Nephron progenitor cell (in vitro differentiated cells): Measurements from ENCODE around the gene HOXC11.
A peak's percentile ranks its signal among the peaks of the same experiment; 100 is the strongest.

ENCODE experiments used
- DNase-seq: peaks from one replicate; pipeline ENCODE4 v3.0.0; 2021
- H3K27ac Mint-ChIP-seq: 2 replicates; pipeline ENCODE4 v1.8.0; 2021; ENCODE audit warnings: mild to moderate bottlenecking, moderate library complexity, mixed read lengths
- H3K27me3 Mint-ChIP-seq: 2 replicates; pipeline ENCODE4 v1.8.0; 2021; ENCODE audit warnings: mild to moderate bottlenecking, low read depth, mixed read lengths; ENCODE audit not compliant: poor library complexity
- H3K36me3 Mint-ChIP-seq: 2 replicates; pipeline ENCODE4 v1.8.0; 2021; ENCODE audit warnings: low read depth, mixed read lengths
- H3K4me1 Mint-ChIP-seq: 2 replicates; pipeline ENCODE4 v1.8.0; 2021; ENCODE audit warnings: mixed read lengths
- H3K4me3 Mint-ChIP-seq: 2 replicates; pipeline ENCODE4 v1.8.0; 2021; ENCODE audit warnings: mild to moderate bottlenecking, moderate library complexity, mixed read lengths
- H3K9me3 Mint-ChIP-seq: 2 replicates; pipeline ENCODE4 v1.8.0; 2021; ENCODE audit warnings: mild to moderate bottlenecking, moderate library complexity, mixed read lengths
- CTCF ChIP-seq: fragments of 200-600 bp; sonication (generic); IDR thresholded peaks from 2 replicates; pipeline ENCODE4 v1.5.0; 2021; ENCODE audit warnings: antibody characterized with exemption

Gene HOXC11

GRCh38 chr12:53937596-53938325, 35.2 kb upstream of the HOXC11 start:
- no peak for DNase-seq
- no peak overlapping the region for H3K4me3 Mint-ChIP-seq
- H3K9me3 Mint-ChIP-seq: peaks cover 12% of the 10 kb centered on the region
- no peaks in the 10 kb centered on the region for H3K36me3 Mint-ChIP-seq
- no peak for TF ChIP-seq CTCF
- H3K27me3 Mint-ChIP-seq: peaks cover 100% of the 10 kb centered on the region
- peaks cover 6% of the 10 kb centered on the region for H3K4me1 Mint-ChIP-seq
- H3K27ac Mint-ChIP-seq: no peak overlapping the region

- H3K36me3 Mint-ChIP-seq: no peaks in the 10 kb centered on the region
- no peak within 1 kb of the TSS for H3K4me3 Mint-ChIP-seq
- peaks cover 12% of the 10 kb centered on the region for H3K9me3 Mint-ChIP-seq
- peaks cover 6% of the 10 kb centered on the region for H3K4me1 Mint-ChIP-seq
- H3K27me3 Mint-ChIP-seq: peaks cover 100% of the 10 kb centered on the region
- H3K27ac Mint-ChIP-seq: no peak within 1 kb of the TSS
- no peak for TF ChIP-seq CTCF
- DNase-seq: peak; percentile 90
Measured at GRCh38 chr12:53938326-53939140, 34.4 kb upstream of the HOXC11 start, which contains the start of gene HOXC13. HOXC13 (plus strand) TSS chr12:53938831; CDS start chr12:53938907, 76 bp downstream.

- Mint-ChIP-seq H3K36me3 (no peaks in the 10 kb centered on the region), H3K4me3 (no peak overlapping the region), H3K9me3 (peaks cover 6% of the 10 kb centered on the region), H3K27ac (no peak overlapping the region), H3K27me3 (peaks cover 100% of the 10 kb centered on the region), H3K4me1 (peaks cover 6% of the 10 kb centered on the region)
- no peak for TF ChIP-seq CTCF
- DNase-seq: peak; percentile 57
Measured at GRCh38 chr12:53939141-53940108, 33.5 kb upstream of the HOXC11 start.

- peaks cover 100% of the 10 kb centered on the region for H3K27me3 Mint-ChIP-seq
- no peak overlapping the region for H3K4me3 Mint-ChIP-seq
- H3K27ac Mint-ChIP-seq: no peak overlapping the region
- no peaks in the 10 kb centered on the region for H3K36me3 Mint-ChIP-seq
- no peak for TF ChIP-seq CTCF
- peaks cover 3% of the 10 kb centered on the region for H3K4me1 Mint-ChIP-seq
- peaks cover 11% of the 10 kb centered on the region for H3K9me3 Mint-ChIP-seq
- no peak for DNase-seq
Measured at GRCh38 chr12:53940443-53941014, 32.4 kb upstream of the HOXC11 start.

- H3K27ac Mint-ChIP-seq: no peak overlapping the region
- peaks cover 100% of the 10 kb centered on the region for H3K27me3 Mint-ChIP-seq
- H3K4me3 Mint-ChIP-seq: no peak overlapping the region
- no peaks in the 10 kb centered on the region for H3K36me3 Mint-ChIP-seq
- H3K9me3 Mint-ChIP-seq: peaks cover 11% of the 10 kb centered on the region
- no peaks in the 10 kb centered on the region for H3K4me1 Mint-ChIP-seq
- no peak for DNase-seq
- no peak for TF ChIP-seq CTCF
Measured at GRCh38 chr12:53941187-53941586, 31.7 kb upstream of the HOXC11 start.
